Measurements from ENCODE around the gene NUP93.

NUP93 gene

DNA sequence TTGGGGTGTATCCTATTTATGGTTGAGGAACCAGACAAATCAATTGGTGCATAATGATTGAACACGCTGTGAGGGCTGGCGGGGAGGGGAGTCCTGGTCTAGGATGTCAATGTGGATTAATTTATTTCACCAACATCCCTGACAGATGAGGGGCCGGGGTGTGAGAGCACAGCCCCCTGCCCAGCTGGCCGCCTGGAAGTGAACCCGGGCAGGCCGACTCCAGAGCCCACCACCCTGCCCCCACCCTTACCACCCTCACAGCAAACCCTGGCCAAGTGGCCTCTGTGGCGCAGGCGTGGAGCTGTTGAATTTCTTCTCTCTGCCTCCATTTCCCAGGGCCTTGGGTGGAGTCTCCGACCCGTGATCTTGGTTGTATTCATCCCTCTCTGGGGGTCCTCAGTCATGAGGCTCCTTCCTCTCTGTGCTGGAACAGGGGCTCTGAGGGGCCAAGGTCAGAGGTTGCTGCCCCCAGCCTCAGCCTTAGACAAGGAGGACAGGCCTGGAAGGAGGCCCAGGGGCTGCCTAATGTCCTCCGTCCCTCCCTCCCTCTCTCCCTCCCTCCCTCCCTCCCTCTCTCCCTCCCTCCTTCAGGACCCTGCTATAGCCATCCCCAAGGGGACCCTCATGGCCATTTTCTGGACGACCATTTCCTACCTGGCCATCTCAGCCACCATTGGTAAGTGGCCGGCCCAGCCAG lies 147.7 kb downstream of the NUP93 start:
- TF ChIP-seq, protein P1, sequence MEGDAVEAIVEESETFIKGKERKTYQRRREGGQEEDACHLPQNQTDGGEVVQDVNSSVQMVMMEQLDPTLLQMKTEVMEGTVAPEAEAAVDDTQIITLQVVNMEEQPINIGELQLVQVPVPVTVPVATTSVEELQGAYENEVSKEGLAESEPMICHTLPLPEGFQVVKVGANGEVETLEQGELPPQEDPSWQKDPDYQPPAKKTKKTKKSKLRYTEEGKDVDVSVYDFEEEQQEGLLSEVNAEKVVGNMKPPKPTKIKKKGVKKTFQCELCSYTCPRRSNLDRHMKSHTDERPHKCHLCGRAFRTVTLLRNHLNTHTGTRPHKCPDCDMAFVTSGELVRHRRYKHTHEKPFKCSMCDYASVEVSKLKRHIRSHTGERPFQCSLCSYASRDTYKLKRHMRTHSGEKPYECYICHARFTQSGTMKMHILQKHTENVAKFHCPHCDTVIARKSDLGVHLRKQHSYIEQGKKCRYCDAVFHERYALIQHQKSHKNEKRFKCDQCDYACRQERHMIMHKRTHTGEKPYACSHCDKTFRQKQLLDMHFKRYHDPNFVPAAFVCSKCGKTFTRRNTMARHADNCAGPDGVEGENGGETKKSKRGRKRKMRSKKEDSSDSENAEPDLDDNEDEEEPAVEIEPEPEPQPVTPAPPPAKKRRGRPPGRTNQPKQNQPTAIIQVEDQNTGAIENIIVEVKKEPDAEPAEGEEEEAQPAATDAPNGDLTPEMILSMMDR (IDR thresholded peaks at IDR 0.05) = no peak

DNA sequence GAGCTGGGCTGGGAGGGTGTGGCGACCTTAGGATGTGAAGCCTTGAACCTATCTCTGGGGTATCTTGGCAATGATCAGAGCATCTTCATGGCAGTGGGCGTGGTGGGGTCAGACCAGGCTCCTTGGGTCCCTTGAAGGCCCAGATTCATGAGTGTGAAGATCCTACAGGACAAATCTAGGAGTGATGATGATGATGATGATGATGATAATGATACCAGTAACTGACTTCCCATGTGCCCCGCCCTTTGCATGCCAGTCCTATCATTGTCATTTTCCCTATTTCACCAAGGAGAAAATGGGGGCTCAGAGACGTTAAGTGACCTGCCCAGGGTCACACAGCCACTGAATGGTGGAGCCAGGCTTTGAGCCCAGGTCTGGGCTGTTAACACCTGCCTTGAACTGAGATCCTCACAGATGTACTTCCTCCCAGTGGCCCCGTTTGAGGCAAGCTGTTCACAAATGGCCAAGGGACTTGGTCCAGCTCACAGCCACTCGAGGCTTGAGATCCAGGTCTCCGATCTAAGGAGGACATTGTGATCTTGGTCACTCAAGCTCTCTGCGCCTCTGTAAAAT lies 148.4 kb downstream of the NUP93 start:
- TF ChIP-seq, protein P1 (IDR thresholded peaks at IDR 0.05) = no peak

DNA sequence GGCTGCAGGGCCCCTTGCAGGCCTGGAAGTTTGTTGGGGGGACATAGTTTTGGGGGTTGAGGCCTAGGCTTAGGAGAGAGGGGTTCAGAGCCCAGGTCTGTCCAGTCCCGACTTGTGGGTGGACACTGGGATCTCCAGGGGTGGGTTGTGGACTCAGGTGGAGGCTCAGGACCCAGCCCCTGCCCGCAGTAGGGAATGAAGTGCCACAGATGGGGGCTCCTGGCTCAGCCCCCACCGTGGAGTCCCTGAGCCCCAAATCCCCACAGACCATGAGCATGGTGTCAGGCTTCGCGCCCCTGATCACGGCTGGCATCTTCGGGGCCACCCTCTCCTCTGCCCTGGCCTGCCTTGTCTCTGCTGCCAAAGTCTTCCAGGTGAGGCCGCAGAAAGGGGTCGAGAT lies 149.3 kb downstream of the NUP93 start:
- TF ChIP-seq, protein P1 (IDR thresholded peaks at IDR 0.05) = no peak

DNA sequence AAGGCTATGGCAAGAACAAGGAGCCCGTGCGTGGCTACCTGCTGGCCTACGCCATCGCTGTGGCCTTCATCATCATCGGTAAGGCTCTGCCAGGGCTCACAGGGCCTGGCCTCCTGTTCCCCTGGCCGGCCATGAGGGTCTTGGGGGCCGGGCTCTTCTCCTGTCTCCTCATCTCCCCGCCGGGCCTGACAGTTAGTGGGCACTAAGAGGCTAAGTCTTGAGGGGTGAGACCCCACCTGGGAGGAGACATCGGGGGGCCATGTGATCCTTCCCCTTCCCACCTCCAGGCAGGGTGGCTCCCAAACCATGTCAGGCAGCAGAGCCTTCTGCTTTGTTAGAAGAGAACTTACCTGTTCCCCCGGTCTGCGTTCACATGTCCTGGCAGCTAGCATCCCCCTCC lies 150.2 kb downstream of the NUP93 start:
- TF ChIP-seq, protein P1 (IDR thresholded peaks at IDR 0.05) = no peak

DNA sequence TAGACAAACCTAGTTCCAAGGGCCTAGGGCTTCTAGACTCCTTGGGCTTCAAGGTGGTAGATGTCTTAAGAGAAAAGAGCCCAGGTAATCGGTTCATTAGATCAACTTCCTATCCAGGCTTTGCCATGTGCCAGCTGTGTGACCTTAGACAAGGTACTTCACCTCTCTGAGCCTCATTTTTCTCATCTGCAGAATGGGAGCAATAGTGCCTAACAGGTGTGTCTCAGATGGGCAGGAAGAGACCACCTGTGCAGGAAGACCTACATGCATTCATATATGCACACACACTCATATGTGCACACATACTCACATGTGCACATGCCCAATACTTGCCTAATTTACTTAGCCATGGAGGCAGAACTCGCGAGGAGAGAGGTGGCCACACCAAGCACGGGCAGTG lies 150.8 kb downstream of the NUP93 start:
- TF ChIP-seq, protein P1 (IDR thresholded peaks at IDR 0.05) = no peak

DNA sequence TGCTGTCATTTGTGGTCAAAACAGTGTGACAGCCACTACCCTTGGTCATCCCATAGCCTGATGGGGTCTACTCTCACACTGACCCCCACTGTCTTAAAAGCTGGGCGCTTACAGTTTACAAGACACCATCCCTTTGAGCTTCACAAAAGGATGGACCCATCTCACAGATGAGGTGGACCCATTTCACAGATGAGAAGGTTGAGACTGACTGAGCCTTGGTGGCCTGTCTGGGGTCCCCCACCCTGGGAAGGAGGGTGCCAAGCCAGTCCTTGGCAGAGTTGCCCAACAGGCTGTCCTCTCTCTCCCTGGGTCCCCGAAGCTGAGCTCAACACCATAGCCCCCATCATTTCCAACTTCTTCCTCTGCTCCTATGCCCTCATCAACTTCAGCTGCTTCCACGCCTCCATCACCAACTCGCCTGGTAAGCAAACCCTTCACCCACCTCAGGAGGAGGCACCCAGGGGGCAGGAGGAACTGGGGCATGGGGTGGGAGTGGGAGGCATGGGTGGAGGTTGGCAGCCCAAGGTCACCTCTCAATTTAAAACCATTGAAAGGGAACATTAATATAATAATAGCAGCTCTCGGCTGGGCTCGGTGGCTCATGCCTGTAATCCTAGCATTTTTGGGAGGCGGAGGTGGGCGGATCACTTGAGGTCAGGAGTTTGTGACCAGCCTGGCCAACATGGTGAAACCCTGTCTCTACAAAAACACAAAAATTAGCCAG lies 152.3 kb downstream of the NUP93 start:
- TF ChIP-seq, protein P1 (IDR thresholded peaks at IDR 0.05) = no peak

DNA sequence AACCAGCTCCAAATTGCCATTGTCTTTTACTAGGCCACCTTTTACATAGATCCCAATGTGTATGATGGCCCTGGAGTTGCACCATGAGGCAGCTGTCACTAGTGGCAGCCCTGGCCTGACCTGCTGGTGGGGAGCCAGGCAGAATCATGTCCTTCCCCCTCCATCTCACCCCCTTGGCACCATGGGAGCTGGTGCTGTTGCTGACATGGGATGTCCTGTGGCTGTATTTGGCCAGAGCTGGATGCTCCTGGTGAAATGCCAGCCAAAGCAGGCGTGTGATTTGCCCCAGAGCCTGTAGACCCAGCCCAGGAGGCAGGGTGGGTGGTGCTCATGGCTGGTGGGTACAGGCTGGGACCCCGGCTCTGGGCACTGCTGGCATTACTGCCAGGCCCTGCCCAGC lies 153.7 kb downstream of the NUP93 start:
- TF ChIP-seq, protein P1 (IDR thresholded peaks at IDR 0.05) = no peak
